HepG2 (cell line): ENCODE measurements around the gene GUCY1A2. TPM values are rescaled to one million over a fixed set of nuclear protein-coding genes. Genes with fewer than 3 reads are reported as not detected.

Experiments
- ATAC-seq: fragments of 200-7000 bp; cut with Tn5 transposase; 3 replicates; pipeline ENCODE4 v1.9.1; 2020; ENCODE audit warnings: mild to moderate bottlenecking, moderate library complexity
- BruUV-seq: library from RNA; stranded (reverse); fragments of 400-500 nt; replicated peaks from 2 replicates; lab custom pipeline; 2021; lab: Mats Ljungman, UMichigan
- CTCF ChIA-PET: fragments of 300-600 bp; formaldehyde crosslinking; extraction: SDS; loops from one replicate; lab custom pipeline; 2021; ENCODE audit warnings: low total read pairs, inconsistent platforms, low intra/inter-chr PET ratio; lab: Yijun Ruan, JAX
- POLR2A ChIA-PET: fragments of 350-600 bp; sonication (Branson Sonifier 250); formaldehyde crosslinking; loops from one replicate; lab custom pipeline; 2020; ENCODE audit warnings: antibody characterized with exemption, inconsistent platforms; lab: Yijun Ruan, JAX
- DNase-seq: peaks from one replicate; pipeline ENCODE4 v3.0.0-alpha.2; 2015; ENCODE audit warnings: low spot score
- FAIRE-seq: peaks from 3 replicates; lab custom pipeline; 2011; peaks lifted over from hg19 to GRCh38; lab: Jason Lieb, UNC
- H2AFZ ChIP-seq: one replicate; pipeline ENCODE4 v1.6.1; 2011; ENCODE audit warnings: low read length, inconsistent platforms
- H3K27ac ChIP-seq: fragments of 300-600 bp; 3 replicates; pipeline ENCODE4 v1.8.0; 2011; ENCODE audit warnings: mixed run types, mild to moderate bottlenecking, mixed read lengths, low read length, inconsistent platforms; ENCODE audit not compliant: insufficient read depth; ENCODE audit errors: extremely low read length
- H3K27me3 ChIP-seq, 2 experiments: fragments of 200-600 bp in 1 of 2; 2 replicates in 1 of 2; 3 replicates in 1 of 2; pipeline versions ENCODE4 v1.6.0 to v1.8.0; 2011; ENCODE audit warnings: low read length in 2 of 2, mild to moderate bottlenecking in 2 of 2, moderate library complexity in 2 of 2, inconsistent platforms in 1 of 2; ENCODE audit not compliant: insufficient read depth in 2 of 2, control insufficient read depth in 1 of 2
- H3K36me3 ChIP-seq, 2 experiments: fragments of 200-600 bp in 1 of 2; replicated peaks in 1 of 2; 2 replicates in 1 of 2; 3 replicates in 1 of 2; pipeline versions ENCODE4 v1.5.1 to v1.8.0; 2011; ENCODE audit warnings: low read length in 2 of 2, inconsistent platforms in 1 of 2; ENCODE audit not compliant: insufficient read depth in 2 of 2, control insufficient read depth in 1 of 2
- H3K4me1 ChIP-seq: 2 replicates; pipeline ENCODE4 v1.5.1; 2012; ENCODE audit warnings: low read length, inconsistent platforms; ENCODE audit not compliant: insufficient read depth
- H3K4me2 ChIP-seq: 2 replicates; pipeline ENCODE4 v1.6.0; 2011; ENCODE audit warnings: low read depth, low read length, inconsistent platforms
- H3K4me3 ChIP-seq, 3 experiments: fragments of 200-600 bp in 1 of 3; sonication (generic), shearing (Covaris generic) in 1 of 3; replicated peaks in 1 of 3; 2 replicates each; pipeline ENCODE4 v1.5.1; 2011 to 2016; ENCODE audit warnings: low read length in 3 of 3, inconsistent platforms in 2 of 3, low read depth in 2 of 3, mild to moderate bottlenecking in 2 of 3, control low read depth in 1 of 3, mixed read lengths in 1 of 3; ENCODE audit not compliant: insufficient read depth in 1 of 3
- H3K79me2 ChIP-seq: one replicate; pipeline ENCODE4 v1.6.1; 2011; ENCODE audit warnings: low read length, inconsistent platforms; ENCODE audit not compliant: insufficient read depth
- H3K9ac ChIP-seq: 2 replicates; pipeline ENCODE4 v1.6.0; 2011; ENCODE audit warnings: mild to moderate bottlenecking, low read depth, low read length, inconsistent platforms; ENCODE audit not compliant: insufficient read depth
- H3K9me3 ChIP-seq: 2 replicates; pipeline ENCODE4 v1.5.1; 2012; ENCODE audit warnings: mild to moderate bottlenecking, low read length
- H4K20me1 ChIP-seq: 2 replicates; pipeline ENCODE4 v1.6.0; 2011; ENCODE audit warnings: inconsistent platforms, mild to moderate bottlenecking, low read length, moderate library complexity; ENCODE audit not compliant: insufficient read depth
- GLMP ChIP-seq: sonication (generic); formaldehyde crosslinking; IDR thresholded peaks from 2 replicates; pipeline ENCODE4 v1.9.0; 2021; ENCODE audit warnings: missing genetic modification reagents, mild to moderate bottlenecking, borderline replicate concordance
- HOXD1 ChIP-seq: sonication (generic); formaldehyde crosslinking; IDR thresholded peaks from 2 replicates; pipeline ENCODE4 v1.5.0; 2020; ENCODE audit warnings: missing genetic modification reagents
- KLF11 ChIP-seq: IDR thresholded peaks from 2 replicates; pipeline ENCODE4 v1.6.1; 2016; ENCODE audit warnings: missing compliant biosample characterization
- KMT2A ChIP-seq: sonication (generic); formaldehyde crosslinking; IDR thresholded peaks from 2 replicates; pipeline ENCODE4 v1.4.0; 2020; ENCODE audit warnings: missing genetic modification reagents
- REST ChIP-seq, 2 experiments: IDR thresholded peaks; 2 replicates each; pipeline ENCODE4 v1.6.1; 2011 to 2012; ENCODE audit warnings: low read length in 2 of 2, borderline replicate concordance in 1 of 2, low read depth in 1 of 2, mild to moderate bottlenecking in 1 of 2, moderate library complexity in 1 of 2
- SALL1 ChIP-seq: sonication (generic); formaldehyde crosslinking; IDR thresholded peaks from 2 replicates; pipeline ENCODE4 v1.8.0; 2022; ENCODE audit warnings: mild to moderate bottlenecking, missing genetic modification reagents
- SALL2 ChIP-seq: sonication (generic); formaldehyde crosslinking; IDR thresholded peaks from 2 replicates; pipeline ENCODE4 v1.8.1; 2023; ENCODE audit warnings: mild to moderate bottlenecking, missing genetic modification reagents, inconsistent platforms
- SCMH1 ChIP-seq: sonication (generic); formaldehyde crosslinking; IDR thresholded peaks from 2 replicates; pipeline ENCODE4 v1.9.0; 2021; ENCODE audit warnings: missing genetic modification reagents, mild to moderate bottlenecking, borderline replicate concordance
- SMAD9 ChIP-seq: sonication (generic); formaldehyde crosslinking; IDR thresholded peaks from 2 replicates; pipeline ENCODE4 v1.5.1; 2020; ENCODE audit warnings: mild to moderate bottlenecking, missing genetic modification reagents
- ZBTB7A ChIP-seq: sonication (generic); formaldehyde crosslinking; IDR thresholded peaks from 2 replicates; pipeline ENCODE4 v1.8.0; 2022; ENCODE audit warnings: mild to moderate bottlenecking, missing genetic modification reagents
- ZKSCAN8 ChIP-seq: IDR thresholded peaks from 2 replicates; pipeline ENCODE4 v1.6.1; 2016; ENCODE audit warnings: borderline replicate concordance, missing genetic modification reagents, missing compliant biosample characterization
- ZNF33A ChIP-seq: sonication (generic); formaldehyde crosslinking; IDR thresholded peaks from 2 replicates; pipeline ENCODE4 v1.5.1; 2020; ENCODE audit warnings: missing genetic modification reagents, mild to moderate bottlenecking, moderate library complexity, borderline replicate concordance
- ZNF503 ChIP-seq: sonication (generic); formaldehyde crosslinking; IDR thresholded peaks from 2 replicates; pipeline ENCODE4 v1.4.0; 2020; ENCODE audit warnings: missing genetic modification reagents
- WGBS: methylation state at CpG from one replicate; pipeline ENCODE4 v1.1.6; 2017; ENCODE audit warnings: low lambda C conversion rate; 5-methylcytosine and 5-hydroxymethylcytosine counted together
- in situ Hi-C: cut with HindIII; loops from 2 replicates; pipeline ENCODE4 v1.10.0; 2017; ENCODE audit warnings: low pct_unique_long_range_greater_than_20kb; ENCODE audit not compliant: extremely low pct_ligation_motif_present
- intact Hi-C: fragments of 100-400 bp; cut with micrococcal nuclease; formaldehyde crosslinking; loops from one replicate; pipeline ENCODE4 v1.10.0; 2022; ENCODE audit not compliant: unreplicated experiment
- polyA plus RNA-seq, 8 experiments: library from polyadenylated mRNA; depleted of rRNA in 3 of 8; stranded (reverse) in 7 of 8; unstranded in 1 of 8; fragments of >200 nt; fragmentation: Illumina TruSeq in 4 of 8; extraction: Trizol in 4 of 8; gene quantifications; 2 replicates each; pipeline versions ENCODE4 v1.2.1 to v1.2.3, GENCODE V29; 2011 to 2016; ENCODE audit warnings: low read depth in 4 of 8, missing spikeins in 1 of 8, mixed read lengths in 1 of 8; ENCODE audit not compliant: insufficient read depth in 1 of 8
- total RNA-seq, 5 experiments: library from RNA; depleted of rRNA; stranded (reverse); fragments of >200 nt; fragmentation: Illumina TruSeq; extraction: Trizol; gene quantifications; 2 replicates each; pipeline ENCODE4 v1.2.3, GENCODE V29; 2016; ENCODE audit warnings: low read depth in 1 of 5
- TF ChIP-seq, protein P1 (sequence below): sonication (generic); formaldehyde crosslinking; IDR thresholded peaks from 2 replicates; pipeline ENCODE4 v1.4.0; 2020; ENCODE audit warnings: mild to moderate bottlenecking, missing genetic modification reagents
- TF ChIP-seq, protein P2 (sequence below): IDR thresholded peaks from 2 replicates; pipeline ENCODE4 v1.6.1; 2018; ENCODE audit warnings: missing genetic modification reagents, mild to moderate bottlenecking, missing compliant biosample characterization

GUCY1A2 gene
- total and polyA plus RNA-seq, 2 of the 13 experiments (the other 11 are each of a cell fraction or from before 2014, with no cell fraction given), result 0.01 to 0.07 TPM

DNA sequence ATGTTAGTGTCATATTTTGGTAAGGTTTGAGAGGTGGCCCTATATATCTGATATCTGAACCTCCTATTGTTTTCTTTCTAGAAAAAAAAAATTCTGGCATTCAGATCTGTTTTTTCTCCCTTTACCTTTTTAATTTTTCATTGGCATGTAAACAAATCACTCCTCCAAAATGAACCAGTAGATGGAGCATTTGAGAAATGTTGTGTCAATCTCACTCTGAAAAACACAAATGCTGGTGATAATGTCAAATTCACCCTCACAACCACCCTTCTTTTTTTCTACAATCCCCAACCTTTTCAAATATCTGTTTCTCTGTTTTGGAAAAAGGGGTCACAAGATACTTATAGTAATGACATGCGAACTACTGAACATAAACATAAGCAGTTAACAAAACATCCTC lies 9.1 kb downstream of the GUCY1A2 start:
- H3K27me3 ChIP-seq, result no peaks in the 10 kb centered on the region; a peak in 1 of 5 replicates
- no peak for DNase-seq
- no peak overlapping the region for H2AFZ ChIP-seq
- no peak for ATAC-seq
- H3K79me2 ChIP-seq, result no peaks in the 10 kb centered on the region
- no peaks in the 10 kb centered on the region for H3K36me3 ChIP-seq
- intact Hi-C loops, result no loop called here
- ChIA-PET CTCF (no interaction called here), POLR2A (no interaction called here)
- no TSS peak for BruUV-seq
- no peak overlapping the region for H3K4me2 ChIP-seq
- WGBS, result 43% methylated on average over 1 of the region's 1 CpG
- no peaks in the 10 kb centered on the region for H4K20me1 ChIP-seq
- no peaks in the 10 kb centered on the region for H3K4me1 ChIP-seq
- H3K27ac ChIP-seq, result no peak overlapping the region
- FAIRE-seq, result no peak
- in situ Hi-C loops, result no loop called here
- H3K4me3 ChIP-seq, result no peak overlapping the region
- no peak overlapping the region for H3K9ac ChIP-seq
- no peaks in the 10 kb centered on the region for H3K9me3 ChIP-seq
- no peak for TF ChIP-seq GLMP (CRISPR knock-in tag)
- TF ChIP-seq, protein P1, sequence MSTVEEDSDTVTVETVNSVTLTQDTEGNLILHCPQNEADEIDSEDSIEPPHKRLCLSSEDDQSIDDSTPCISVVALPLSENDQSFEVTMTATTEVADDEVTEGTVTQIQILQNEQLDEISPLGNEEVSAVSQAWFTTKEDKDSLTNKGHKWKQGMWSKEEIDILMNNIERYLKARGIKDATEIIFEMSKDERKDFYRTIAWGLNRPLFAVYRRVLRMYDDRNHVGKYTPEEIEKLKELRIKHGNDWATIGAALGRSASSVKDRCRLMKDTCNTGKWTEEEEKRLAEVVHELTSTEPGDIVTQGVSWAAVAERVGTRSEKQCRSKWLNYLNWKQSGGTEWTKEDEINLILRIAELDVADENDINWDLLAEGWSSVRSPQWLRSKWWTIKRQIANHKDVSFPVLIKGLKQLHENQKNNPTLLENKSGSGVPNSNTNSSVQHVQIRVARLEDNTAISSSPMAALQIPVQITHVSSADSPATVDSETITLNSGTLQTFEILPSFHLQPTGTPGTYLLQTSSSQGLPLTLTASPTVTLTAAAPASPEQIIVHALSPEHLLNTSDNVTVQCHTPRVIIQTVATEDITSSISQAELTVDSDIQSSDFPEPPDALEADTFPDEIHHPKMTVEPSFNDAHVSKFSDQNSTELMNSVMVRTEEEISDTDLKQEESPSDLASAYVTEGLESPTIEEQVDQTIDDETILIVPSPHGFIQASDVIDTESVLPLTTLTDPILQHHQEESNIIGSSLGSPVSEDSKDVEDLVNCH, result no peak
- no peak for TF ChIP-seq SALL1 (CRISPR knock-in tag)
- no peak for TF ChIP-seq SMAD9 (CRISPR knock-in tag)
- TF ChIP-seq REST (IDR thresholded peaks at IDR 0.05; ENCODE audit: borderline replicate concordance in 1 of 2, low read depth in 1 of 2, low read length in 2 of 2), result no peak
- TF ChIP-seq HOXD1 (CRISPR knock-in tag), result no peak
- no peak for TF ChIP-seq ZBTB7A
- no peak for TF ChIP-seq ZNF503 (CRISPR knock-in tag)
- no peak for TF ChIP-seq SCMH1
- no peak for TF ChIP-seq ZKSCAN8
- TF ChIP-seq KLF11 (CRISPR knock-in tag), result no peak
- no peak for TF ChIP-seq ZNF33A
- TF ChIP-seq KMT2A (CRISPR knock-in tag), result no peak
- TF ChIP-seq, protein P2, sequence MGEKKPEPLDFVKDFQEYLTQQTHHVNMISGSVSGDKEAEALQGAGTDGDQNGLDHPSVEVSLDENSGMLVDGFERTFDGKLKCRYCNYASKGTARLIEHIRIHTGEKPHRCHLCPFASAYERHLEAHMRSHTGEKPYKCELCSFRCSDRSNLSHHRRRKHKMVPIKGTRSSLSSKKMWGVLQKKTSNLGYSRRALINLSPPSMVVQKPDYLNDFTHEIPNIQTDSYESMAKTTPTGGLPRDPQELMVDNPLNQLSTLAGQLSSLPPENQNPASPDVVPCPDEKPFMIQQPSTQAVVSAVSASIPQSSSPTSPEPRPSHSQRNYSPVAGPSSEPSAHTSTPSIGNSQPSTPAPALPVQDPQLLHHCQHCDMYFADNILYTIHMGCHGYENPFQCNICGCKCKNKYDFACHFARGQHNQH, result no peak
- TF ChIP-seq SALL2, result no peak
